HK-2 (cell line): ENCODE data around the gene TLCD3A.
"Not testable (repeated sequence)": the region's sequence is repeated elsewhere in the genome, so short reads cannot be mapped to it uniquely, and the experiment has no call there.

Experiments used
- DNase-seq: peaks from one replicate; pipeline ENCODE4 v3.0.0-alpha.2; 2018; ENCODE audit not compliant: unreplicated experiment

The TLCD3A gene

GRCh38 chr17:732067-732901 is at the start of gene TLCD3A:
Gene TLCD3A, plus strand, starts transcription at chr17:732596. Its CDS starts 52 bp downstream, at chr17:732648.
- DNase-seq = peak; percentile 71

- DNase-seq = no peak
Observed at GRCh38 chr17:683040-683439, 49.4 kb upstream of the TLCD3A start.

GRCh38 chr17:683499-684254 is 48.7 kb upstream of the TLCD3A start:
- no peak for DNase-seq

DNA sequence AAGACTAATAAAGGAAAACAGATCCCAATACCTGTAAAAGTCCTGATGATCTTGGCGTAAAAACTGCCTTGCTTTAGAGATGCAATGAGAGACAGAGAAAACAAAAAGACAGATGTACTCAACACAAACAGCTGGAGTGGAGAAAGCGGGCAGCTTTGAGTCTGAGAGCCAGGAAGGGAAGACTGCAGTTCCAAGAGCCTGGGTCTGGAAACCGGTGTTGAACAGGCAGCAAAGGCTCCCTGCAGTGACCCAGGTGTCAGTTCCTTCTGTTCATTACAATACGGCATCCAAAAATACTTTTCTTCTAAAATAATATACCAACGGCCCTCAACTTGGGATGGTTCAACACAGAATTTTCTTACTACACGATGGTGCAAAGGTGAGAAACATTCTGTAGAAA is 47.4 kb upstream of the TLCD3A start:
- no peak for DNase-seq

GRCh38 chr17:688100-688989 is 44.1 kb upstream of the TLCD3A start:
- no peak for DNase-seq

GRCh38 chr17:689556-690275 is 42.7 kb upstream of the TLCD3A start:
- DNase-seq = no peak

DNA sequence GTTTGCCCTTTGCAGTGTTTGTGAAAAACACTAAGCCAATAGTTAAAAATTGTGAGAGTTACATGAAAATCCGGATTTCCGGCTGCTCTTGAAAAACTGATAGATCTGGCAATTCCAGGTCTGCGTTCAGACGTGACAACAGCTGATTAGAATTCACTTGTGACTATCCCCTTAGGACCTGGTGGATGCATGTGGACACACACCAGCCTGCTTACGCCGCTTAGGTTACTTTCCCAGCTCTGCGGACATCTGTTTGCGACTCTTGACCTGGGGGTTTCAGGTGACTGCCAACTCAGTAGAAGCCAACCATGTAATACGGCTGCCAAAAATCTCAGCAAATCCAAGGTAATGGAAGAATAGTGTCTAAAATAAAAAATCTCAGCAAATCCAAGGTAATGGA is 42.0 kb upstream of the TLCD3A start:
- DNase-seq = no peak

- no peak for DNase-seq
Observed at GRCh38 chr17:691423-691822, 41.0 kb upstream of the TLCD3A start.

- peak; percentile 25 for DNase-seq
Observed at GRCh38 chr17:692116-692515, 40.3 kb upstream of the TLCD3A start.

DNA sequence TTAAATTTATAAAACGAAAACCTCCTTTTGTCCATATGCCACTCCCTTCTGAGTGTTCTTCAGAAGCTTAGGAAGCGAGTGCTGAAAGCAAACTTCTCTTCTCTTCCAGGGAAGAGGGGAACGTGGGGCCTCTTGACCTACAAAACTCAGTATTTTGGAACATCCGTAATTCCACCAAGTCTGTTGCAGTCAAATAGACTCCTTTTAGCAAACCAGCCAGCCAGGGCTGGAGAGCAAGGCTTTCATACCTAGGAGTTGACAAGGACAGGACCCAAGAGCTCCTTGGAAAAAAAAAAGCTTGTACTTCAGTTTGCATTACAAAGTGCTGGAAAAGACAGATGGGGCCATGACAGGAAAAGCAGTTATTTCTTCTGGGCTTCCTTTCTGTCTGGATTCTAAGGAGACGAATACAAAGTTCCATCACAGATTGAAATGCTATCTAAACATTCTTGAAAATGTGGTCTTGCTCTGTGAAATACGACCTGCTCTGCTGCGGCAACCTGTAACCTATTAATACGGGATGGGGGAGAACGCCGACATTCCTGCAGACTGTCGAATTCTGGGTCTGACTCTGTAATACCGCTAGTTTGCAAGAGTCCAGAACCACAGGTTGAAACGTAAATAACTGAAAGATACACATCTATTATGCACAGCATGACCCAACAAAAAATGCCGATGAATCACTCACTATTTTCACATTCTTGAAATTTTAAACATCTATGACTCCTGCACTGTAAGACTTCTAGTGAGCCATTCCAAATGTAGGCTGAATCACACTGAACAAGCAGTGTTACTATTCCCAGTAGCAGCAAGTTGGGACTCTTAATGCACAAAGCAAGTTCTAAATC is 38.4 kb upstream of the TLCD3A start:
- peak; percentile 81 for DNase-seq

DNA sequence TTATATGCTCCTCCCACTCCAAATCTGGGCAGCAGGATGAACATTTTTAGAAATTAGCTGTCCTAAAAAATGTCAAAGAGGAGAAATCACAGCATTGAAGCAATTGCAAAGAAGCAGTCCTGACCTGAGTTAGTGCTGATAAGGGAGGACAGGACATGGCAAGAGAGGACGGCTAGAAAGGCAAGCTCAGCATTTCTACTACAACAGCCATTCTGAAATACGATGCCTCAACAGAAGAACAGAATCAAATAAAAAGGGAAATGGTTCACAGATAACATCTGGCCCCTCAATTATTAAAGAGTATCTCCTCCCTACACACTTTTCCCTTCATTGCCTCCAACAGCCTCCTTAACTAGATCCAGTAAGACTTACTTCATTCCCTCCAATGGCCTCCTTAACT is 36.0 kb upstream of the TLCD3A start:
- no peak for DNase-seq

- DNase-seq = no peak
Observed at GRCh38 chr17:697682-698081, 34.7 kb upstream of the TLCD3A start.

DNA sequence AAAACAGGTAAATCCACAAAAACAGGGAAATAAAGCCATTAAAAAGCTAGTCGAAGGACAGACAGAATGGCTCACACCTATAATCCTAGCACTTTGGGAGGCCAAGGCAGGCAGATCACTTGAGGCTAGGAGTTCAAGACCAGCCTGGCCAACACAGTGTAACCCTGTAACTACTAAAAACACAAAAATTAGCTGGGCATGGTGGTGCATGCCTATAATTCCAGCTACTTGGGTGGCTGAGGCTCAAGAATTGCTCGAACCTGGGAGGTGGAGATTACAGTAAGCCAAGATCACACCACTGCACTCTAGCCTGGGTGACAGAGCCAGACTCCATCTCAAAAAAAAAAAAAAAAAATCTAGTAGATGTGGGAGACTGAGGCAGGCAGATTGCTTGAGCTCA is 34.3 kb upstream of the TLCD3A start:
- DNase-seq = not testable (repeated sequence)

DNA sequence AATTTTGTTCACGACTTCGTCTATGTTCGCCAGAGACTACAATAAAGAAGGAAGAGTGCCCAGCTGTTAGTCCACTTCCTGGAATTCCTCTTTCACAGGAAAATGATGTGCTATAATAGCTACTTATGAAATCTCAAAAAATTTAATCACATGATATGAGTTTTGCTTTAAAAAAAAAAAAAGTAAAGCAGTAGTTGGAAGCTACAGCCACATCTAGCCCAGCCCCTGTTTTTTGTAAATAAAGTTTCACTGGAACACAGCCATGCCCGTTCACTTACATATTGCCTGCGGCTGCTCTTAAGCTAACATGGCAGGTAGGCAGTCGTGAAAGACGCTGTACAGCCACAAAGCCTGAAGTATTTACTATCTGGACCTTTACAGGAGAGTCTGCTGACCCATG is 33.1 kb upstream of the TLCD3A start:
- DNase-seq = no peak

DNA sequence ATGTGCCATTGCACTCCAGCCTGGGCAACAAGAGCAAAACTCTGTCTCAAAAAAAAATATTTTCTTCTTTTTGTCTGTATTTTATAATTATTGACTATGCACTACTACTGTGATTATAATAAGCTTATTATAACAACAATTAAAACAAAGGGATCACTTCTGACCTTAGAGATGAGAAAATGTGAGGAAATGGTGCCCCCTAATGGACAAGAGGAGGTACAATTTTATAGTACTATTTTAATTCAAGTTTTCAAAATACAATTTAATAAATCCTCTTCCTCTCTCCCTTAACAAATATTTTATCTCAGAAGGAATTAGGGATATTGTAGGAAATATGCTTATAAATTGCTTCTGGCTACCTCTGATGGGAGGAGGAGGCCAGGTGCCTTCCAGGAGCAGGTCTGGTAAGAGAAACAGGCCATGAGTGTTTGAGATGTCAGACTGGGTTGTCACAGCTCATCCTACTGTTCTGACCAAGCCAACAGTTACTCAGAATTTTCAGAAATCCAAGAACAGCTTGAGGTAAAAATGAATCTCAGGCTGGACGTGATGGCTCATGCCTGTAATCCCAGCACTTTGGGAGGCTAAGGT is 31.8 kb upstream of the TLCD3A start:
- no peak for DNase-seq

DNA sequence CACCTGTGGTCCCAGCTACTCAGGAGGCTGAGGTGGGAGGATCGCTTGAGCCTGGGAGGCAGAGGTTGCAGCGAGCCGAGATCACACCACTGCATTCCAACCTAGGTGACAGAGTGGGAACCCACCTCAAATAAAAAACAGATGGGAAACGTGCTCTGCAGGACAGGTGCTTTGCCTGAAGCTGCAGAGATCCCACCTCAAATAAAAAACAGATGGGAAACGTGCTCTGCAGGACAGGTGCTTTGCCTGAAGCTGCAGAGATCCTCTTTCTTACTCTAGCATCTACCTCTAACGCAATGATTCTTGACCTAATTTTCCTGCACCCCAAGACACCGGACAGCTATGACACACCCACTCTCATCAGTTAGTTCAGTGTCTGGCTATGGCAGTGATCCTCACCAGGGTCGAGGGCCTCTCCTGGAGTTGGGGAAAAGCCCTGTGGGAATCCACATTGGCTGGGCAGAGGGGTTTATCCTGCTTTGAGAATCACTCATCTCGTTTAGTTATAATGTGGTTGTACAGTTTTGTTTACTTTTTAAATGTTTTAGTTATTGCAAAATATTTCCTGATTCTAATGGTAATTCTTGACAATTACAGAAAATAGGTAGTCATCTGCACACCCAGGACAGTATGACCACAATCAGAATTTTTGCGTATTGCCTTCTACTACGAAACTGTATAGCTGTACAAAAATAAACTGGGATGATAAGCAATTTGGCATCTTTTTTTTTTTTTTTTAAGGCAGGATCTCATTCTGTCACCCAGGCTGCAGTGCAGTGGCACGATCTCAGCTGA is 29.1 kb upstream of the TLCD3A start:
- no peak for DNase-seq

DNA sequence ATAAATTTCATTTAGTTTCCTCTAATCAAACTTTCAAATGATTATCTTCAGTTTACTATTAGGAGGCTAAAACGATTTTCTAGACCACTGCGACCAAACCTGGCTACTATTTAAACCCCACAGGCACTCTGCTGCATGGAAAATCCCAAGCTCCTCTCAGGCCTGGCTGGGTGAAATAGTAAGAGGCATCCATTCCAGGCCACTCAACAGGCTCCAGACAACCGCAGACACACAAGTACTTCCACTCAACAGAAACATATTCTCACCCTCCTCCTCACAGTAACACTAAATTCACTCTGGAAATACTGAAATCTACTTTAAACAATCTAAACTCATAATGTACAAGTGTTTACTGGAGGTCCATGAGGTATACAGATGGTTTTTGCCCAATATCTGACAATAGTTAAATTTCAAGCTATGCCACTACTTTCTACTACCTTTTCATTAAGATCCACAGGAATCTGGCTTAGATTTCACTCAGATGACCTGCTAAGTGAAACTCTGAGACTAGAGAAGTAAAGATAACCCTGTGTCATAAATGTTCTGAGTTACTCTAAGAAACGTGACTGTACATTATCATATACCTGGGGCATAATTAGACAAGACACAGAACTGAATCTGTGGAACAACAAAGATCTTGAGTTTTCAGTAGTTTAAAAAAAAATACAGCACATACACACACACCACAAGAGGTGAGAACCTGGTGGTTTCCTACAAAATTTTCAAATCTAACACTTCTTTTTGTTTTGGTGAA is 28.1 kb upstream of the TLCD3A start:
- DNase-seq = peak; percentile 31

- DNase-seq = no peak
Observed at GRCh38 chr17:705011-705410, 27.4 kb upstream of the TLCD3A start.

- no peak for DNase-seq
Observed at GRCh38 chr17:705863-706262, 26.5 kb upstream of the TLCD3A start.
